ENCODE measurements around the gene DOK4. TPM values are rescaled to one million over a fixed set of nuclear protein-coding genes. Genes with fewer than 3 reads are reported as not detected.

Gene DOK4
- total RNA-seq, 4 donors from 2014 or later: 1.8 to 31.6 (median 24.5) TPM

- H3K4me3 ChIP-seq: no peak overlapping the region
- TF ChIP-seq CTCF (IDR thresholded peaks at IDR 0.05) (no peak), POLR2A (IDR thresholded peaks at IDR 0.05) (no peak)
- no peak for DNase-seq
- H3K27me3 ChIP-seq: no peaks in the 10 kb centered on the region
- H3K4me1 ChIP-seq: peaks cover 0 to 19% of the 10 kb centered on the region in 2 donors
- intact Hi-C loops (cut with DNase I; ENCODE audit: low total_unique reads): no loop called here
- no peaks in the 10 kb centered on the region for H3K9me3 ChIP-seq
- no peaks in the 10 kb centered on the region for H3K36me3 ChIP-seq
- H3K27ac ChIP-seq: no peak overlapping the region
Measured at GRCh38 chr16:57516773-57517172, 30.5 kb upstream of the DOK4 start.

GRCh38 chr16:57516176-57516725 is 30.0 kb upstream of the DOK4 start:
- Histone ChIP-seq H3K36me3 (no peaks in the 10 kb centered on the region), H3K27ac (no peak overlapping the region)
- intact Hi-C loops (cut with DNase I; ENCODE audit: low total_unique reads): no loop called here

GRCh38 chr16:57514791-57515600 is 28.7 kb upstream of the DOK4 start:
- H3K27me3 ChIP-seq: no peaks in the 10 kb centered on the region
- H3K4me1 ChIP-seq: peaks cover 0 to 19% of the 10 kb centered on the region in 2 donors
- H3K9me3 ChIP-seq: no peaks in the 10 kb centered on the region
- H3K27ac ChIP-seq: peak overlapping the region in 1 of 2 donors; percentile 62
- intact Hi-C loops (cut with DNase I; ENCODE audit: low total_unique reads): no loop called here
- no peaks in the 10 kb centered on the region for H3K36me3 ChIP-seq
- H3K4me3 ChIP-seq: no peak overlapping the region
- DNase-seq: peak in 1 of 2 donors; percentile 48
- TF ChIP-seq CTCF (IDR thresholded peaks at IDR 0.05) (no peak), POLR2A (IDR thresholded peaks at IDR 0.05) (no peak)

More at GRCh38 chr16:57516176-57516725, 30.0 kb upstream of the DOK4 start:
- H3K27me3 ChIP-seq: no peaks in the 10 kb centered on the region
- TF ChIP-seq POLR2A (IDR thresholded peaks at IDR 0.05) (no peak), CTCF (IDR thresholded peaks at IDR 0.05) (no peak)
- peaks cover 0 to 19% of the 10 kb centered on the region in 2 donors for H3K4me1 ChIP-seq
- H3K9me3 ChIP-seq: no peaks in the 10 kb centered on the region
- H3K4me3 ChIP-seq: no peak overlapping the region
- no peak for DNase-seq

GRCh38 chr16:57514371-57514770 is 28.1 kb upstream of the DOK4 start:
- peaks cover 0 to 19% of the 10 kb centered on the region in 2 donors for H3K4me1 ChIP-seq
- peak overlapping the region in 1 of 2 donors; percentile 62 for H3K27ac ChIP-seq
- intact Hi-C loops (cut with DNase I; ENCODE audit: low total_unique reads): no loop called here
- TF ChIP-seq POLR2A (IDR thresholded peaks at IDR 0.05): no peak
- no peak for TF ChIP-seq CTCF (IDR thresholded peaks at IDR 0.05)
- no peaks in the 10 kb centered on the region for H3K36me3 ChIP-seq
- no peak for DNase-seq
- no peaks in the 10 kb centered on the region for H3K27me3 ChIP-seq
- no peaks in the 10 kb centered on the region for H3K9me3 ChIP-seq
- no peak overlapping the region for H3K4me3 ChIP-seq

All from uterus (tissue), 4 donors.